Gastrocnemius medialis (tissue), 4 donors: ENCODE measurements around the gene HCFC1. TPM values are rescaled to one million over a fixed set of nuclear protein-coding genes. Genes with fewer than 3 reads are reported as not detected.

Experiments used
- ATAC-seq, 2 donors: fragments of 150-250 bp; one replicate each; pipeline ENCODE4 v1.9.1; 2016
- DNase-seq, 2 donors: peaks; one replicate each; pipeline ENCODE4 v3.0.0-alpha.2; 2019
- H3K27ac ChIP-seq, 4 donors: fragments of 200-600 bp; sonication (generic); 1 replicate in 1 of 4; 2 replicates in 3 of 4; pipeline ENCODE4 v1.5.1; 2016 to 2018; ENCODE audit warnings: mild to moderate bottlenecking in 2 of 4, moderate library complexity in 1 of 4
- H3K27me3 ChIP-seq, 3 donors: fragments of 200-600 bp; sonication (generic) in 2 of 3; 1 replicate in 1 of 3; 2 replicates in 2 of 3; pipeline versions ENCODE4 v1.5.1 to v1.6.0; 2016 to 2019; ENCODE audit warnings: mild to moderate bottlenecking in 1 of 3, moderate library complexity in 1 of 3
- H3K36me3 ChIP-seq, 2 donors: fragments of 200-600 bp; sonication (generic) in 1 of 2; one replicate each; pipeline ENCODE4 v1.5.1; 2017 to 2018
- H3K4me1 ChIP-seq, 2 donors: fragments of 200-600 bp; sonication (generic) in 1 of 2; one replicate each; pipeline ENCODE4 v1.5.1; 2016 to 2017; ENCODE audit warnings: mild to moderate bottlenecking in 2 of 2
- H3K4me3 ChIP-seq, 4 donors: fragments of 200-600 bp; sonication (generic) in 3 of 4; 1 replicate in 1 of 4; 2 replicates in 3 of 4; pipeline ENCODE4 v1.5.1; 2016 to 2019; ENCODE audit warnings: mild to moderate bottlenecking in 2 of 4
- H3K9me3 ChIP-seq, 3 donors: fragments of 200-600 bp; sonication (generic) in 2 of 3; 1 replicate in 1 of 3; 2 replicates in 2 of 3; pipeline ENCODE4 v1.5.1; 2016 to 2019
- CTCF ChIP-seq, 5 experiments: fragments of 450-650 bp in 3 of 5; fragments of 200-600 bp in 2 of 5; sonication (generic) in 2 of 5; IDR thresholded peaks in 4 of 5; conservative IDR thresholded peaks in 1 of 5; 1 replicate in 4 of 5; 2 replicates in 1 of 5; pipeline ENCODE4 v1.5.1; 2016 to 2019; ENCODE audit warnings: antibody characterized with exemption in 5 of 5, mild to moderate bottlenecking in 3 of 5, moderate library complexity in 3 of 5
- POLR2A ChIP-seq, 2 donors: fragments of 450-650 bp; IDR thresholded peaks; one replicate each; pipeline ENCODE4 v1.6.1; 2017; ENCODE audit warnings: antibody characterized with exemption in 2 of 2, mild to moderate bottlenecking in 2 of 2, moderate library complexity in 2 of 2
- in situ Hi-C, 4 donors: fragments of 200-750 bp; cut with MboI; loops; one replicate each; pipeline versions ENCODE4 v1.15.0 to v1.8.0; 2017; ENCODE audit warnings: low sequenced_read_pairs in 4 of 4
- intact Hi-C: fragments of 100-400 bp; cut with DNase I; formaldehyde crosslinking; loops from one replicate; pipeline ENCODE4 v1.15.1; 2023; ENCODE audit warnings: low total_unique reads
- total RNA-seq, 4 donors: library from RNA; depleted of rRNA; stranded (reverse); fragments of >200 nt; gene quantifications; one replicate each; pipeline versions ENCODE4 v1.1.0 to v1.2.3, GENCODE V29; 2016

HCFC1 gene
- total RNA-seq, 4 donors from 2014 or later, result 15.9 to 56.4 (median 51.8) TPM

GRCh38 chrX:153967536-153968224, 3.9 kb downstream of the HCFC1 start:
- intact Hi-C loops, result loop anchor here (5.0 kb wide), 1 partner anchor 175 kb away; the partner anchor contains the start of genes IDH3G and SSR4
- DNase-seq (no peak), ATAC-seq (no peak)
- in situ Hi-C loops, result loop anchor here in 3 of 4 donors (25.0 kb wide), 4 partner anchors 95 to 1005 kb away; partner anchors contain the start of genes IDH3G (in 2 of the 3), SRPK3 (in 2 of the 3), SSR4 (in 2 of the 3) and G6PD (in 1 of the 3)
- no peaks in the 10 kb centered on the region for H3K27me3 ChIP-seq
- peaks cover 0 to 2% of the 10 kb centered on the region in 2 donors for H3K36me3 ChIP-seq
- no peak for TF ChIP-seq POLR2A (IDR thresholded peaks at IDR 0.05)
- TF ChIP-seq CTCF (IDR thresholded peaks at IDR 0.05 in 4 of 5, conservative IDR thresholded peaks at IDR 0.05 in 1 of 5), result no peak
- H3K4me1 ChIP-seq, result peaks cover 36 to 42% of the 10 kb centered on the region in 2 donors
- H3K4me3 ChIP-seq, result peak overlapping the region in 2 of 4 donors; percentile 22 to 28
- H3K9me3 ChIP-seq, result no peaks in the 10 kb centered on the region
- peak overlapping the region; percentile 95 to 100 (median 98) for H3K27ac ChIP-seq

GRCh38 chrX:153966841-153967535, 4.6 kb downstream of the HCFC1 start:
- H3K36me3 ChIP-seq, result peaks cover 0 to 9% of the 10 kb centered on the region in 2 donors
- no peak for ATAC-seq
- H3K4me3 ChIP-seq, result peak overlapping the region in 2 of 4 donors; percentile 1 to 28
- peaks cover 36 to 42% of the 10 kb centered on the region in 2 donors for H3K4me1 ChIP-seq
- peak overlapping the region; percentile 95 to 100 (median 98) for H3K27ac ChIP-seq
- no peaks in the 10 kb centered on the region for H3K9me3 ChIP-seq
- TF ChIP-seq POLR2A (IDR thresholded peaks at IDR 0.05) (no peak), CTCF (IDR thresholded peaks at IDR 0.05 in 4 of 5, conservative IDR thresholded peaks at IDR 0.05 in 1 of 5) (no peak)
- in situ Hi-C loops (loop anchor here in 3 of 4 donors (25.0 kb wide), 4 partner anchors 95 to 1005 kb away; partner anchors contain the start of genes IDH3G (in 2 of the 3), SRPK3 (in 2 of the 3), SSR4 (in 2 of the 3) and G6PD (in 1 of the 3)), intact Hi-C loops (loop anchor here (5.0 kb wide), 1 partner anchor 175 kb away; the partner anchor contains the start of genes IDH3G and SSR4)
- no peaks in the 10 kb centered on the region for H3K27me3 ChIP-seq
- DNase-seq, result no peak

- Histone ChIP-seq H3K27me3 (no peaks in the 10 kb centered on the region), H3K4me1 (peaks cover 36 to 42% of the 10 kb centered on the region in 2 donors), H3K36me3 (peaks cover 0 to 16% of the 10 kb centered on the region in 2 donors), H3K27ac (peak overlapping the region; percentile 95 to 100 (median 98)), H3K9me3 (no peaks in the 10 kb centered on the region), H3K4me3 (peak overlapping the region in 1 of 4 donors; percentile 1)
- DNase-seq (peak; percentile 43 to 81), ATAC-seq (peak; percentile 30 to 42)
- in situ Hi-C loops (loop anchor here in 3 of 4 donors (25.0 kb wide), 4 partner anchors 96 to 1004 kb away; partner anchors contain the start of genes IDH3G (in 2 of the 3), SRPK3 (in 2 of the 3), SSR4 (in 2 of the 3) and G6PD (in 1 of the 3)), intact Hi-C loops (loop anchor here (5.0 kb wide), 1 partner anchor 174 kb away; the partner anchor contains the start of genes IDH3G and SSR4)
- TF ChIP-seq CTCF (IDR thresholded peaks at IDR 0.05 in 4 of 5, conservative IDR thresholded peaks at IDR 0.05 in 1 of 5) (no peak), POLR2A (IDR thresholded peaks at IDR 0.05) (peak in 1 of 2 donors; percentile 6)
Measured at GRCh38 chrX:153966283-153966688, 5.3 kb downstream of the HCFC1 start.

GRCh38 chrX:153965406-153965805, 6.2 kb downstream of the HCFC1 start:
- in situ Hi-C loops (loop anchor here in 3 of 4 donors (25.0 kb wide), 4 partner anchors 97 to 1003 kb away; partner anchors contain the start of genes IDH3G (in 2 of the 3), SRPK3 (in 2 of the 3), SSR4 (in 2 of the 3) and G6PD (in 1 of the 3)), intact Hi-C loops (loop anchor here (5.0 kb wide), 1 partner anchor 173 kb away; the partner anchor contains the start of genes IDH3G and SSR4)
- H3K9me3 ChIP-seq, result no peaks in the 10 kb centered on the region
- no peak overlapping the region for H3K4me3 ChIP-seq
- ATAC-seq (no peak), DNase-seq (no peak)
- peak overlapping the region; percentile 95 to 100 (median 98) for H3K27ac ChIP-seq
- no peaks in the 10 kb centered on the region for H3K27me3 ChIP-seq
- TF ChIP-seq POLR2A (IDR thresholded peaks at IDR 0.05) (no peak), CTCF (IDR thresholded peaks at IDR 0.05 in 4 of 5, conservative IDR thresholded peaks at IDR 0.05 in 1 of 5) (no peak)
- H3K4me1 ChIP-seq, result peaks cover 36 to 42% of the 10 kb centered on the region in 2 donors
- H3K36me3 ChIP-seq, result peaks cover 0 to 23% of the 10 kb centered on the region in 2 donors
